Measurements from ENCODE around the gene MERTK. TPM values are rescaled to one million over a fixed set of nuclear protein-coding genes. Genes with fewer than 3 reads are reported as not detected.

MERTK gene
- total RNA-seq, 6 donors from 2014 or later, result 15.5 to 141 (median 21.9) TPM

DNA sequence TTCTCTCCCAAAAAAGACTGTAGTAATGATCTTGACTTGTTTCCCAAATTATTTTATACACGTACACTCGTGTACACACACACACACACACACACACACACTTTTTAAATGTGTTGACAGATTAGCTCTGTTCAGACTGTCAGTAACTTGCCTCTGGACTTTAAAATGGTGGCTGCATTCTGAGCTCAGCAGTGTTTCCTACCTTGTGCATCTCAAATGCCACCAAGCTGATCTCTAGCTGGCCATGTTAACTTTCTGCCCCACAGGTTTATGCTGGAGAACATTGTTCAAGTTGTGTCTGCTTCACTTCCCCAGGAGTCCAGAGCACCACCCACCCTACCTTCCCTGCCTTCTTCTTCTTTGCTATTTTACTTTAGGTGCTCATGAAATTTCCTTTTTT, 83.3 kb downstream of the MERTK start:
- Histone ChIP-seq H3K27me3 (no peaks in the 10 kb centered on the region), H3K27ac (no peak overlapping the region), H3K4me1 (no peaks in the 10 kb centered on the region), H3K4me3 (no peak overlapping the region), H3K36me3 (peaks cover 21 to 48% (median 25%) of the 10 kb centered on the region in 4 donors), H3K9me3 (peaks cover 0 to 5% (median 0%) of the 10 kb centered on the region in 4 donors)
- no peak for TF ChIP-seq POLR2A (IDR thresholded peaks at IDR 0.05)
- TF ChIP-seq, protein P1, sequence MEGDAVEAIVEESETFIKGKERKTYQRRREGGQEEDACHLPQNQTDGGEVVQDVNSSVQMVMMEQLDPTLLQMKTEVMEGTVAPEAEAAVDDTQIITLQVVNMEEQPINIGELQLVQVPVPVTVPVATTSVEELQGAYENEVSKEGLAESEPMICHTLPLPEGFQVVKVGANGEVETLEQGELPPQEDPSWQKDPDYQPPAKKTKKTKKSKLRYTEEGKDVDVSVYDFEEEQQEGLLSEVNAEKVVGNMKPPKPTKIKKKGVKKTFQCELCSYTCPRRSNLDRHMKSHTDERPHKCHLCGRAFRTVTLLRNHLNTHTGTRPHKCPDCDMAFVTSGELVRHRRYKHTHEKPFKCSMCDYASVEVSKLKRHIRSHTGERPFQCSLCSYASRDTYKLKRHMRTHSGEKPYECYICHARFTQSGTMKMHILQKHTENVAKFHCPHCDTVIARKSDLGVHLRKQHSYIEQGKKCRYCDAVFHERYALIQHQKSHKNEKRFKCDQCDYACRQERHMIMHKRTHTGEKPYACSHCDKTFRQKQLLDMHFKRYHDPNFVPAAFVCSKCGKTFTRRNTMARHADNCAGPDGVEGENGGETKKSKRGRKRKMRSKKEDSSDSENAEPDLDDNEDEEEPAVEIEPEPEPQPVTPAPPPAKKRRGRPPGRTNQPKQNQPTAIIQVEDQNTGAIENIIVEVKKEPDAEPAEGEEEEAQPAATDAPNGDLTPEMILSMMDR (IDR thresholded peaks at IDR 0.05), result no peak
- no peak for TF ChIP-seq POLR2AphosphoS5 (IDR thresholded peaks at IDR 0.05)
- TF ChIP-seq EP300 (IDR thresholded peaks at IDR 0.05), result no peak
- DNase-seq, result no peak
- WGBS, 2 donors, result 88 to 100% methylated on average over 2 of the region's 2 CpGs
- ATAC-seq (ENCODE audit: low FRiP score in 2 of 2), result no peak

DNA sequence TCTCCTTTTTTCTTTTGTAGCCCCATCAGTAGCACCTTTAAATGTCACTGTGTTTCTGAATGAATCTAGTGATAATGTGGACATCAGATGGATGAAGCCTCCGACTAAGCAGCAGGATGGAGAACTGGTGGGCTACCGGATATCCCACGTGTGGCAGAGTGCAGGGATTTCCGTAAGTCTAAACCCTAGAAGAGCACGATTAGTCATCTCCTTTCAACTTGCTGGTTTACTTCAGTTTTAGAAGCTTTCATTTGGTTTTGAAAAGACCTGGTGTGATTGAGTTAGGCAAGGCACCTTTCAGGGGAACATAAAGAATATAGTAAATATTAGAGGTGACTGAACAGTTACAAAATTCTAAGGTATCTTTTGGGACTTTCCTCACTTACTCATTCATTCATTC, 84.4 kb downstream of the MERTK start:
- DNase-seq, result no peak
- H3K4me1 ChIP-seq, result no peaks in the 10 kb centered on the region
- no peaks in the 10 kb centered on the region for H3K9me3 ChIP-seq
- TF ChIP-seq POLR2AphosphoS5 (IDR thresholded peaks at IDR 0.05), result no peak
- TF ChIP-seq POLR2A (IDR thresholded peaks at IDR 0.05), result no peak
- no peak for TF ChIP-seq EP300 (IDR thresholded peaks at IDR 0.05)
- TF ChIP-seq, protein P1 (IDR thresholded peaks at IDR 0.05), result no peak
- H3K4me3 ChIP-seq, result no peak overlapping the region
- peaks cover 18 to 41% (median 24%) of the 10 kb centered on the region in 4 donors for H3K36me3 ChIP-seq
- H3K27me3 ChIP-seq, result no peaks in the 10 kb centered on the region
- H3K27ac ChIP-seq, result no peak overlapping the region
- WGBS, 2 donors, result 88 to 90% methylated on average over 5 of the region's 5 CpGs
- no peak for ATAC-seq (ENCODE audit: low FRiP score in 2 of 2)

DNA sequence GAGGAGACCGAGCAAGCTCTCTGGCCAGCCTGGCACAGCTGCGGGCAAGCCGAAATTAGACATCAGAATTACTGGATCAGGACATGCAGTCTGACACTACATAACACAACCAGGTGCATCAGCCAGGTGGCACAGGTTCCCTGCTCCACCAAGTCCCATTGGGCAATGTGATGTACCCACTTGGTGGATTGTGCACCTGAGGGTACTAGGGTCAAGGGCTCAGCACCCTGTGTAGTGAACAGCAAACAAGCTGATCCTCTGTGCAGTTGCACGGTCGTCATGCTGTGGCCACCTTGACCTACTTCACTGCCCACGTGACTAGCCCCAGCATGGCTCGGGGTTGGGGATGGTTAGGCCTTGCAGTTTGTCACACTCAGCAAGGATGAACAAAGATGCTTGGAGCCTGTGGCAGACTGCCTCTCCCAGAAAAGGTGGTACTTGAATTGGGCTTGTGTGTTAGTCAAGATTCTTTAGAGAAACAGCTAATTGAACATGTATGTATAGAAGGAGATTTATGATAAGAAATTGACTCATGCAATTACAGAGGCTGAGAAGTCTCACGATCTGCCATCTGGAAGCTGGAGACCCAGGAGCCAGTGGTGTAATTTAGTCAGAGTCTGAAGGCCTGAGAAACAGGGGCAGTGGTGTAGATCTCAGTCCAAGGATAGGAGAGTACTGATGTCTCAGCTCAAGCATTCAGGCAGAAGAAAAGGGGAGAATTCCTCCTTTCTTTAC, 85.2 kb downstream of the MERTK start:
- WGBS, 2 donors, result 59 to 90% methylated on average over 5 to 8 of the region's 8 CpGs
- TF ChIP-seq, protein P1 (IDR thresholded peaks at IDR 0.05), result no peak
- no peak for TF ChIP-seq EP300 (IDR thresholded peaks at IDR 0.05)
- TF ChIP-seq POLR2A (IDR thresholded peaks at IDR 0.05), result no peak
- DNase-seq (no peak), ATAC-seq (ENCODE audit: low FRiP score in 2 of 2) (no peak)
- H3K27me3 ChIP-seq, result no peaks in the 10 kb centered on the region
- peaks cover 18 to 48% (median 24%) of the 10 kb centered on the region in 4 donors for H3K36me3 ChIP-seq
- no peak overlapping the region for H3K27ac ChIP-seq
- no peak overlapping the region for H3K4me3 ChIP-seq
- no peaks in the 10 kb centered on the region for H3K9me3 ChIP-seq
- H3K4me1 ChIP-seq, result no peaks in the 10 kb centered on the region

DNA sequence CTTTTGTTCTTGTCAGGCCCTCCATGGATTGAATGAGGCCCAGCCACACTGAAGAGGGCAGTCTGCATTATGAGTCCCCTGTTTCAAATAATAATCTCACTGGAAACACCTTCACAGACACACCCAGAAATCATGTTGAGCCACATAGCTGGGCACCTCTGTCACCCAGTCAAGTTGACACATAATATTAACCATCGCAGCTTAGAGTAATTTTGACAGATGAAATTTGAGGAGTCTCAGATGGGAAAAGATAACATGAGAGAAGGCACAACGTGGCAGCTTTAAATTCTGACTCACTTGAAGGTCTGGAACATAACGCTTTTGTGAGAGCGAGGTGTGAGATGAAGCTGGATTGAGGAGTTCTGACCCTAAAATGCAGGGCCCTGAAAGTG, 85.8 kb downstream of the MERTK start:
- no peaks in the 10 kb centered on the region for H3K9me3 ChIP-seq

More for the DNA sequence above, 85.8 kb downstream of the MERTK start:
- WGBS, 2 donors, result 86 to 92% methylated on average over 4 of the region's 4 CpGs
- Histone ChIP-seq H3K36me3 (peaks cover 18 to 52% (median 26%) of the 10 kb centered on the region in 4 donors), H3K4me3 (no peak overlapping the region), H3K4me1 (no peaks in the 10 kb centered on the region), H3K27ac (no peak overlapping the region), H3K27me3 (no peaks in the 10 kb centered on the region)
- TF ChIP-seq POLR2A (IDR thresholded peaks at IDR 0.05) (no peak), POLR2AphosphoS5 (IDR thresholded peaks at IDR 0.05) (no peak), EP300 (IDR thresholded peaks at IDR 0.05) (no peak)
- TF ChIP-seq, protein P1 (IDR thresholded peaks at IDR 0.05), result no peak
- DNase-seq, result no peak
- no peak for ATAC-seq (ENCODE audit: low FRiP score in 2 of 2)
